ES-I3 (cell line): ENCODE data around the gene P2RY2.

ENCODE experiments used
- H3K36me3 ChIP-seq: 2 replicates; pipeline ENCODE4 v1.6.1; 2013; ENCODE audit warnings: mild to moderate bottlenecking, low read length, control low read depth, moderate library complexity; ENCODE audit not compliant: insufficient read depth
- H3K4me1 ChIP-seq: 2 replicates; pipeline ENCODE4 v1.6.1; 2013; ENCODE audit warnings: mild to moderate bottlenecking, control low read depth, low read length; ENCODE audit not compliant: insufficient read depth
- H3K9ac ChIP-seq: 2 replicates; pipeline ENCODE4 v1.6.1; 2013; ENCODE audit warnings: low read depth, mild to moderate bottlenecking, low read length, moderate library complexity
- H3K9me3 ChIP-seq: 2 replicates; pipeline ENCODE4 v1.6.1; 2013; ENCODE audit warnings: mild to moderate bottlenecking, low read length, moderate library complexity; ENCODE audit not compliant: control insufficient read depth, insufficient read depth

Gene P2RY2

GRCh38 chr11:73244589-73245240 is 26.6 kb downstream of the P2RY2 start:
- Histone ChIP-seq H3K9ac (no peak overlapping the region), H3K36me3 (no peaks in the 10 kb centered on the region), H3K9me3 (no peaks in the 10 kb centered on the region), H3K4me1 (peaks cover 5% of the 10 kb centered on the region; the same call in 1 of the 2 replicates)

- Histone ChIP-seq H3K9me3 (no peaks in the 10 kb centered on the region), H3K9ac (no peak overlapping the region), H3K36me3 (no peaks in the 10 kb centered on the region), H3K4me1 (peaks cover 5% of the 10 kb centered on the region; the same call in 1 of the 2 replicates)
Observed at GRCh38 chr11:73245461-73245860, 27.4 kb downstream of the P2RY2 start.

- no peak overlapping the region for H3K9ac ChIP-seq
Observed at GRCh38 chr11:73246303-73246702, 28.2 kb downstream of the P2RY2 start.

GRCh38 chr11:73248526-73249185 is 30.6 kb downstream of the P2RY2 start:
- Histone ChIP-seq H3K36me3 (no peaks in the 10 kb centered on the region), H3K9ac (no peak overlapping the region), H3K9me3 (no peaks in the 10 kb centered on the region), H3K4me1 (no peaks in the 10 kb centered on the region; the same call in 1 of the 2 replicates)

More at GRCh38 chr11:73246303-73246702, 28.2 kb downstream of the P2RY2 start:
- Histone ChIP-seq H3K9me3 (no peaks in the 10 kb centered on the region), H3K4me1 (peaks cover 5% of the 10 kb centered on the region; the same call in 1 of the 2 replicates), H3K36me3 (no peaks in the 10 kb centered on the region)

- Histone ChIP-seq H3K4me1 (no peaks in the 10 kb centered on the region; the same call in 1 of the 2 replicates), H3K9ac (no peak overlapping the region)
Observed at GRCh38 chr11:73249304-73249703, 31.2 kb downstream of the P2RY2 start.

GRCh38 chr11:73249853-73250783 is 32.0 kb downstream of the P2RY2 start:
- no peak overlapping the region for H3K9ac ChIP-seq
- no peaks in the 10 kb centered on the region; the same call in 1 of the 2 replicates for H3K4me1 ChIP-seq
- H3K9me3 ChIP-seq = no peaks in the 10 kb centered on the region
- no peaks in the 10 kb centered on the region for H3K36me3 ChIP-seq

More at GRCh38 chr11:73249304-73249703, 31.2 kb downstream of the P2RY2 start:
- no peaks in the 10 kb centered on the region for H3K36me3 ChIP-seq
- no peaks in the 10 kb centered on the region for H3K9me3 ChIP-seq

- H3K9me3 ChIP-seq = no peaks in the 10 kb centered on the region
- H3K9ac ChIP-seq = no peak overlapping the region
- no peaks in the 10 kb centered on the region for H3K36me3 ChIP-seq
- H3K4me1 ChIP-seq = peaks cover 5% of the 10 kb centered on the region; the same call in 1 of the 2 replicates
Observed at GRCh38 chr11:73252577-73253191, 34.6 kb downstream of the P2RY2 start.

- H3K9ac ChIP-seq = no peak overlapping the region
- no peaks in the 10 kb centered on the region for H3K9me3 ChIP-seq
- H3K4me1 ChIP-seq = peaks cover 6% of the 10 kb centered on the region; the same call in 1 of the 2 replicates
- H3K36me3 ChIP-seq = no peaks in the 10 kb centered on the region
Observed at GRCh38 chr11:73257342-73258103, 39.4 kb downstream of the P2RY2 start.

- Histone ChIP-seq H3K4me1 (peaks cover 6% of the 10 kb centered on the region; the same call in 1 of the 2 replicates), H3K9me3 (no peaks in the 10 kb centered on the region), H3K36me3 (no peaks in the 10 kb centered on the region), H3K9ac (no peak overlapping the region)
Observed at GRCh38 chr11:73258104-73259035, 40.3 kb downstream of the P2RY2 start.

GRCh38 chr11:73259406-73260126 is 41.5 kb downstream of the P2RY2 start:
- Histone ChIP-seq H3K9ac (no peak overlapping the region), H3K36me3 (no peaks in the 10 kb centered on the region), H3K9me3 (no peaks in the 10 kb centered on the region), H3K4me1 (peaks cover 6% of the 10 kb centered on the region; the same call in 1 of the 2 replicates)

GRCh38 chr11:73260127-73260457 is 42.0 kb downstream of the P2RY2 start:
- no peak overlapping the region for H3K9ac ChIP-seq
- H3K36me3 ChIP-seq = no peaks in the 10 kb centered on the region
- H3K4me1 ChIP-seq = peaks cover 6% of the 10 kb centered on the region; the same call in 1 of the 2 replicates
- no peaks in the 10 kb centered on the region for H3K9me3 ChIP-seq

GRCh38 chr11:73262851-73263495 is 44.9 kb downstream of the P2RY2 start:
- Histone ChIP-seq H3K9ac (no peak overlapping the region), H3K9me3 (no peaks in the 10 kb centered on the region), H3K4me1 (no peaks in the 10 kb centered on the region), H3K36me3 (no peaks in the 10 kb centered on the region)
